ENCODE data around the gene FIBP. TPM values are rescaled to one million over a fixed set of nuclear protein-coding genes. Genes with fewer than 3 reads are reported as not detected.
A peak's percentile ranks its signal among the peaks of the same experiment; 100 is the strongest.

FIBP gene
- total and polyA plus RNA-seq, 7 donors = 27.7 to 73.9 (median 37.4) TPM

DNA sequence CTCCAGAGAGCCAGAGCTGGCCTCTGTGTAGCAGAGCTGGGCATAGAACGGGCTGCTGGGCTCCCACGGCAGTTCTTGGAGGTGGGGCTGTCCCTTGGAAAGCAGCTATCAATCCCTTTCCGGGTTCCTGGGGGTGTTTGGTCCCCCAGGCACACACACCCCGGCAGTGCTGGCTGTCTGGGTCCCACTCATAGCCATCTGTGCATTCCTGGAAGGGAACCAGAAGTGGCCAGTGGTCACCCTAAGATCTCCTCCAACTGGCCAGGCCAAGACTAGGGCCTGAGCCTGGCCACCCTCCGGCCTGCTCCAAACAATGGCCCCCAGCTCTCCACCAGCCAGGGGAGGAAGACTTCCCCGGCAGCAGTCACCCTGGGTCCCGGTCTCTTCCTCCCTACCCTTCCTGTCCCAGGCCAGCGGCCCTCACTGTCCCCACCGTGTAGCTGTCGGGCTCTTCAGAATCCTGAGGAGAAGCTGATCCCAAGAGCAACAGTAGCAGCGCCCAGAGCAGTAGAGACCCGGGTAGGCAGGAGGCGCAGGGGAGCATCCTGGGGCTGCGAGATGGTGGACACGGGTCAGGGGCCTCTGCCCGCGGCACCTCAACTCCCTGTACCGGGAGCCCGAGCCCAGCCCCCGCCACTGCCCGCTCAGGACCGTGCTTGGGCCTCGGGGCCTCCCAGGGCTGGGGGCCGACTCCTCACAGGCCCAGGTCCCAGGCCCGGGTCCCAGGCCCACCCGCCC lies 16.3 kb downstream of the FIBP start:
- Histone ChIP-seq H3K36me3 (ENCODE audit: insufficient read depth in 1 of 2, low read depth in 1 of 2) (peaks cover 0 to 37% of the 10 kb centered on the region in 2 donors), H3K27me3 (ENCODE audit: insufficient read depth in 3 of 3, low read length in 2 of 3) (no peaks in the 10 kb centered on the region), H3K27ac (peak overlapping the region; percentile 81), H3K4me1 (peaks cover 12% of the 10 kb centered on the region), H3K4me3 (peak overlapping the region; percentile 75), H3K9me3 (no peaks in the 10 kb centered on the region)
- TF ChIP-seq, protein P1, sequence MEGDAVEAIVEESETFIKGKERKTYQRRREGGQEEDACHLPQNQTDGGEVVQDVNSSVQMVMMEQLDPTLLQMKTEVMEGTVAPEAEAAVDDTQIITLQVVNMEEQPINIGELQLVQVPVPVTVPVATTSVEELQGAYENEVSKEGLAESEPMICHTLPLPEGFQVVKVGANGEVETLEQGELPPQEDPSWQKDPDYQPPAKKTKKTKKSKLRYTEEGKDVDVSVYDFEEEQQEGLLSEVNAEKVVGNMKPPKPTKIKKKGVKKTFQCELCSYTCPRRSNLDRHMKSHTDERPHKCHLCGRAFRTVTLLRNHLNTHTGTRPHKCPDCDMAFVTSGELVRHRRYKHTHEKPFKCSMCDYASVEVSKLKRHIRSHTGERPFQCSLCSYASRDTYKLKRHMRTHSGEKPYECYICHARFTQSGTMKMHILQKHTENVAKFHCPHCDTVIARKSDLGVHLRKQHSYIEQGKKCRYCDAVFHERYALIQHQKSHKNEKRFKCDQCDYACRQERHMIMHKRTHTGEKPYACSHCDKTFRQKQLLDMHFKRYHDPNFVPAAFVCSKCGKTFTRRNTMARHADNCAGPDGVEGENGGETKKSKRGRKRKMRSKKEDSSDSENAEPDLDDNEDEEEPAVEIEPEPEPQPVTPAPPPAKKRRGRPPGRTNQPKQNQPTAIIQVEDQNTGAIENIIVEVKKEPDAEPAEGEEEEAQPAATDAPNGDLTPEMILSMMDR (IDR thresholded peaks at IDR 0.05) = no peak
- intact Hi-C loops (cut with DNase I) = no loop called here
- ATAC-seq (peak; percentile 3 to 19 (median 6)), DNase-seq (peak in 1 of 2 donors; percentile 66)
- WGBS, 3 donors = 17 to 27% (median 22%) methylated on average over 17 to 26 of the region's 26 CpGs

DNA sequence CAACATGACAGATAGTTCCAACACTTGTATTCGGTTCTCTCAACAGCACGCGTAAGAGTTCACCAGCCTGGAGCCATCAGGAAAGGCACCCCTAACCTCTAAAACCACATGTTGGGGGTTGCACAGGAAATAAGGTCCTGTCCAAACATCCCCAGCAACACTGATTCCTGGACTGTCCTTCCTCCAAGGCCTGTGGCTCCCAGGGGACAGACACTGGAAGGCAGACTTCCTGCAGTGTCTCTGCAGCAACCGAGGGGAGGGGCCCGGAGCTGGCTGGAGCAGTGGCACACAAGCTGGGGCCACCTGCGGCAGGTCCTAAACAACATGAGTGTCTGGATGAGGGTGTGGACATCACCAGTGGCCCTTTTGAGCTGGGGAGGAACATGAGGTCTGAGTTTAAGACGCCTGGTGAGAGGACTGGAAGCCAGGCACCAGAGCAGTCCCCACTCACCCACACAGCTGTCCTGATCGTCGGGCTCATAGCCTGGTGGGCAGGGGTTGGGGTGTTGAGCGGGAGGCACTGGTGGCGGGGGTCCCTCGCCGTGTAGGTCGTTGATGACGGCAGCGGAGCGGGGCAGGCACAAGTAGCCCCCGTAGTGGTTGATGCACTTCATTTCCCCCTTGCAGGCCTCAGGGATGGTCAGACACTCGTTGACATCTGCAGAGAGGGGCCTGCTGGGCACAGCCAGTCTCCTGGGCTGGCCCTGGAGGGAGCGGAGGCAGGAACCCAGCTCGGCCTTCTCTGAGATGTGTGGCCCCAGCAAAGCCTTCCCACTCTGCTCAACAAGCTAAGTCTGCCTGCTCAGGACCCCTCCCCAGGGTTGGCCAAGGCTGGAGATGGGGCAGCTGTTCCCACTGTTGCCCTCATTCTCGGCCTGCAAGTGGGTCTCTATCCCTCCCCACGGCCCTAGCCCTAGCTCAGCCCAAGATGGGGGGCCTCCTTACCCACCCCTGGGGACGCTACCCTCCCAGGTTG lies 17.3 kb downstream of the FIBP start:
- Histone ChIP-seq H3K27ac (peak overlapping the region; percentile 81), H3K4me1 (peaks cover 12% of the 10 kb centered on the region), H3K36me3 (ENCODE audit: insufficient read depth in 1 of 2, low read depth in 1 of 2) (peaks cover 0 to 47% of the 10 kb centered on the region in 2 donors), H3K27me3 (ENCODE audit: insufficient read depth in 3 of 3, low read length in 2 of 3) (no peaks in the 10 kb centered on the region), H3K4me3 (peak overlapping the region; percentile 75), H3K9me3 (no peaks in the 10 kb centered on the region)
- DNase-seq = peak; percentile 60 to 67
- intact Hi-C loops (cut with DNase I) = no loop called here
- no peak for ATAC-seq
- 68 to 72% (median 71%) methylated on average over 24 of the region's 24 CpGs for WGBS, 3 donors
- TF ChIP-seq, protein P1 (IDR thresholded peaks at IDR 0.05) = no peak

DNA sequence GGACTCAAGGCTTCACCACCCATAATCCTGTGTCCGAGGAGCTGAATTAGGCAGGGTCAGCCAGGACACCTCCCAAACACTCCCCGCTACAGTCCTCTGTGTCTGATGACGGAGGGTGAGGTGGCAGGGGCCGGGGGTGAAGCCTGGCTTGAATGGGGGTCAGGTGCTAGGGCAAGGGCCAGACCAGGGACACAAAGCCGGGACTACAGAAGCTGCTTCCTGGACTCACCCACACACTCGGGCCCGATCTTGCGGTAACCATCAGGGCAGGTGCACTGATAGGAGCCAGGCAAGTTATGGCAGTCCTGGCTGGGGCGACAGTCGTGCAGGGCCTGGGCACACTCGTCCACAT lies 18.0 kb downstream of the FIBP start:
- Histone ChIP-seq H3K27me3 (ENCODE audit: insufficient read depth in 3 of 3, low read length in 2 of 3) (no peaks in the 10 kb centered on the region), H3K27ac (peak overlapping the region; percentile 81), H3K4me1 (peaks cover 12% of the 10 kb centered on the region), H3K9me3 (no peaks in the 10 kb centered on the region), H3K4me3 (no peak overlapping the region), H3K36me3 (ENCODE audit: insufficient read depth in 1 of 2, low read depth in 1 of 2) (peaks cover 0 to 54% of the 10 kb centered on the region in 2 donors)
- TF ChIP-seq, protein P1 (IDR thresholded peaks at IDR 0.05) = no peak
- intact Hi-C loops (cut with DNase I) = no loop called here
- 74 to 78% (median 76%) methylated on average over 11 of the region's 11 CpGs for WGBS, 3 donors
- ATAC-seq (no peak), DNase-seq (no peak)

DNA sequence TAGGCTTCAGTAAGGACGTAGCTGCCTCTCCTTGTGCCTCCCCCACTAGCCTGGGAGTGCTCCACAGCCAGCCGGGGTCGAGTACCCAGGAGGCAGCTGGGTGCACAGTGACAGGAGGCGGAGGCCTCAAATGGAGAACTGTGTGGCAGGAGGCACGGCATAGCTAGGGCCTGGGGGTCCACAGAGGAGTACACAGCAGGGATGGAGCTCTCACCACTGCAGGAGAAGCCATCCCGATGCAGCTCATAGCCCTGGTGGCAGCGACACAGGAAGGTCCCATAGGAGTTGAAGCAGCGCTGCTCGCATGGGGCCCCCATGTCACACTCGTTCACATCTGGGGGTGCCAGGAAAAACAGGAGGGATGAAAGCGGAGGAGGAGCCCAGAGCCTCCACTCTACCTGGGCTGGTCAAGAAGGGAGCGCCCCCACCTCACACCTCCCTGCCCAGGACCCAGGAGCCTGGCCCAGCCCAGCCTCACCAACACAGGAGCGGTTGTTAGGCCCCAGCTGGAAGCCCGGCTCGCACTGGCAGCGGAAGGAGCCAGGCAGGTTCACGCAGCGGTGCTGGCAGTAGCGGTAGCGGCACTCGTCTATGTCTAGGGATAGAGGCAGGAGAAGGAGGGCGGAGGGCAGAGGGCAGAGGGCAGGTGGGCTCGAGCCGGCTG lies 18.5 kb downstream of the FIBP start:
- no peak for DNase-seq
- H3K36me3 ChIP-seq (ENCODE audit: insufficient read depth in 1 of 2, low read depth in 1 of 2) = peaks cover 0 to 59% of the 10 kb centered on the region in 2 donors
- 79 to 84% (median 82%) methylated on average over 24 of the region's 24 CpGs for WGBS, 3 donors

More for the DNA sequence above, 18.5 kb downstream of the FIBP start:
- intact Hi-C loops (cut with DNase I) = no loop called here
- Histone ChIP-seq H3K27me3 (ENCODE audit: insufficient read depth in 3 of 3, low read length in 2 of 3) (no peaks in the 10 kb centered on the region), H3K4me1 (peaks cover 12% of the 10 kb centered on the region), H3K9me3 (no peaks in the 10 kb centered on the region), H3K4me3 (no peak overlapping the region), H3K27ac (no peak overlapping the region)
- ATAC-seq = no peak
- TF ChIP-seq, protein P1 (IDR thresholded peaks at IDR 0.05) = no peak

Data from psoas muscle (tissue), 8 donors.